ENCODE measurements around the gene OXSR1.
A peak's percentile ranks its signal among the peaks of the same experiment; 100 is the strongest.

OXSR1 gene

DNA sequence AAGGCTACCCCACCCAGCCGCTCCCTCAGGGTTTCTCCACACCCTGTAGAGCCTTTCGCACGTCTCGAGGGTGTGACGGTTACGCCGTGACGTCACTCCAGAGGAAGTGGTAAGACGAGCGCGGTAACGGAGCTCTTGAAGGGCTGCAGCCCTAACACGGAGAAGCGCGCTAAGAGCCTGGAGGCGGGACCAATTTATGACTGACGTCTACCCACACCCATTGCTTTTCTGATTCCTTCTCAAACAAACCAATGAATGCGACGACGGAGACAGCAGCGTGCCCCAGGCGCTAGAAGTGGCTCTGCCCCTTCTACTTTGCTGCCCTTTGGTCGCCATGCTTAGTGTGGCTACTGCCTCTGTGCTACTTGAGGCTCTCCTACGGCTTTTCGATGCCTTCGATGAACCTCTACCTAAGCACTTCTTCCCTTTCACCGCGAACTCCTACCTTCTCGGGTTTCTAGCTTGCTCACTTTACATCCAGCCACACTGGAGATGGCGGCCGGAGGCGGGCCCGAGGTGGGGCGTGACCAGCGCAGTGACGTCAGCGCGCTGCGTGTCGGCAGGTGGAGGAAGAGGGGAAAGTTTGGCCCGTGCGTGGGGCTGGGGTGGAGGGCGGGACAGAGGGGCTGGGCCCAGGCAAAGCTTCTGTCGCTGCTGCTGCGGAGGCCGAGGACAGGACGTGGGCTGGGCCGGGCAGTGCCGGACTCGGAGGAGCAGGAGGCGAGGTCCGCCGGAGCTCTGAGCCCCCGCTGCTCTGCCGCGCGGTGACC, at the start of gene OXSR1:
Gene OXSR1 (plus strand): TSS at position 586 of the 770 bp plus-strand sequence. CDS start 340 bp downstream, outside the sequence.
- DNase-seq (ENCODE audit: low read depth), result peak; percentile 91

DNA sequence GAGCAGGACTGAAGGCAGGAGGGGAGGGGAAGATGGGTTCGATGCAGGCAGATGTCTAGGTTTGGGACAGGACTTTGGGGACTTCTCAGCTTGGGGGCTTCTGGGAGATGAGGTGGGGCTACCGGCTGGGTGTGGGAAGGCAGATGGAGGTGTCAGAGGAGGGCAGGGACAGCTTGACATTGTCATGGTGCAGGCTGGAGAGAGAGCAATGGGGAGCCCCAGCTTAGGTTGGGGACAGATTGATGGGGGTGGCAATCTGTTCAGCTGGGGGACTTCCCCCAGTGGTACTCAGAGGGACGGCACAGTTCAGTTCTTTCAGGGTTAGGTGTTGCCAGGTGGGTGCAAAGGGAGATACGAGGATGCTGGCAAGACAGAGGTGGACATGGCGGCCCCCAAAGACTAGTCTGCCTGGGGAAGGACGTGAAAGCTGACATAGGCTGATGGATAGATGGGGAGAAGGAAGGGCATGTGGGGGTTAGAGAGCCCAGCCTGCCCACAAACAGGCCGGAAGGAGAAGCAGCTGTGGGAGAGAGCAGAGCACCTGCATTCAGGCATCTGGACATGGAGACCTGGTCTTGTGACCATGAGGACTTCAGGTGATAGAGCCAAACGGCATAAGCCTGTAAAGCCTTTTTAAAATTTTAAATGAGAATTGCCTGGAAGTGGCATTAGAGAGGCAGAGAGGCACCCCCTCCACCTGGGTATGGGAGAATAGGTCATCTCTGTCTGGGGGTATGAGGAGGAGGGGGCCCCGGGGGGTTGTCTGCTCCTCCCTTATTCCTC, 49.5 kb upstream of the OXSR1 start:
- no peak for DNase-seq (ENCODE audit: low read depth)

DNA sequence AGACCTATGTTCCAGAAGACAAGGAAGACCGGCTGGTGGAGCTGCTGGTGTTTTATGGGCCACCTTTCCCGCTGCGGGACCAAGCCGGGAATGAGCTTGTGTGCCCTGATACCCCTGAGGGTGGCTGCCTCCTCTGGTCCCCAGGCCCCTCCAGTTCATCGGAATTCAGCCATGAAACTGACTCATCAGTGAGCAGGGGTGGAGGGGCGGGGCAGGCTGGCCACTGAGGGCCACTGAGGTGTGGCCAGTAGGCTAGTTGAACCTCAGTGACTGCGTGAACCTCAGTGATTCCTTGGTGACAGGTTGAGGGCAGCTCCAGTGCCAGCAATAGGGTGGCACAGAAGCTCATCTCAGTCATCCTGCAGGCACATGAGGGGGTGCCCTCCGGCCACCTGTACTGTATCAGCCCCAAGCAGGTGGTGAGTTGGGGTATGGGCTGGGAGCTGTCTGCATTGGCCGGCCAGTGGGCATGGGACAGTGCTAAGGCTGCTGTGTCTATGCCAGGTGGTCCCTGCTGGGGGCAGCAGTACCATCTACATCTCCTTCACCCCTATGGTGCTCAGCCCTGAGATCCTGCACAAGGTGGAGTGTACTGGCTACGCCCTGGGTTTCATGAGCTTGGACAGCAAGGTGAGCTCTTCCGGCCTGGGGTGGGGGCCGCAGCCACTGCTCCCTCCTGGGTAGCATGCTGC, 48.7 kb upstream of the OXSR1 start:
- DNase-seq (ENCODE audit: low read depth), result no peak

DNA sequence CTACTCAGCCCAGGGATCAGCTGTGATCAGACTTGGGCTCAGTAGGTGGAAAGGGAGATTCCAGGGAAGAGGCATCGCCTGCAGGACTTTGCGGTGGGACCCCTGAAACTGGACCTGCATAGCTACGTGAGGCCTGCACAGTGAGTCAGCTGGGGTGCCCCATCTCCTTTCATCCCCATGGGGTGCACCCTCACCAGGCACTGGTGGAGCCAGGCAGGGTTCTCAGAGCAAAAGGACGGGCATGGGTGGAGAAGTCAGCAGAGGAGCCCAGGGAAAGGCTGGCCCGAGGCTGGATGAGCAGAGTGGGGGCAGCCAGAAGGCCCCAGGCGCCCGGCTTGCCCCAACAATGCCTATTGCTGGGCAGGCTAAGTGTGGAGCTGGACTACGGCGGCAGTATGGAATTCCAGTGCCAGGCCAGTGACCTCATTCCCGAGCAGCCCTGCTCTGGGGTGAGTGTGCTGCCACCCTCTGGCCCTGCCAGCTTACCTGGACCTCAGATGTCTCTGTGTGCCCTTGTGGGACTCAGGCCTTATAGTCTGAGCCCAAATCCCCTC, 48.1 kb upstream of the OXSR1 start:
- no peak for DNase-seq (ENCODE audit: low read depth)

DNA sequence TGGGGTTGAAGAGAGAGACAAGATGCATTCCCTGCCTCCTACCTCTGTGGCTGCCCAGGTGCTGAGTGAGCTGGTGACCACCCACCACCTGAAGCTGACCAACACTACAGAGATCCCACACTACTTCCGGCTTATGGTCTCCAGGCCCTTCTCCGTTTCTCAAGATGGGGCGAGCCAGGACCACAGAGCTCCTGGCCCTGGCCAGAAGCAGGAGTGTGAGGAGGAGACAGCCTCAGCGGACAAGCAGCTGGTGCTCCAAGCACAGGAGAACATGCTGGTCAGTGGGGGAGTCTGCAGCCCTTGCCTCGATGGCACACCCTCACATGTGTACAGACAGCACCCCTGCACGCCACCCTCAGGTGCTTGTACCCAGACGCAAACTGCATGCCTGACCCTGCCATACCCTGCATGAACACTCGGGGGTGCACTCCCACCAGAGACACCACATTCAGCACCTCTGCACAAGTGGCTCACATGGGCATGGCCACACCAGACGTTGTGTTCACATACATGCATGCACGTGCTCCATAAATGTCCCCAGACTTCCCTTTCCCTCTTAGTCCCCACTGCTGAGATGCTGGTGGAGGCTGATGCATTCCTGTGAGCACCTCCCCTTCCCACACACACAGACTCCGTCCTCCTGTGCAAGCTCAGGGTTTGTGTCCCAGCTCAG, 47.5 kb upstream of the OXSR1 start:
- peak; percentile 32 for DNase-seq (ENCODE audit: low read depth)

DNA sequence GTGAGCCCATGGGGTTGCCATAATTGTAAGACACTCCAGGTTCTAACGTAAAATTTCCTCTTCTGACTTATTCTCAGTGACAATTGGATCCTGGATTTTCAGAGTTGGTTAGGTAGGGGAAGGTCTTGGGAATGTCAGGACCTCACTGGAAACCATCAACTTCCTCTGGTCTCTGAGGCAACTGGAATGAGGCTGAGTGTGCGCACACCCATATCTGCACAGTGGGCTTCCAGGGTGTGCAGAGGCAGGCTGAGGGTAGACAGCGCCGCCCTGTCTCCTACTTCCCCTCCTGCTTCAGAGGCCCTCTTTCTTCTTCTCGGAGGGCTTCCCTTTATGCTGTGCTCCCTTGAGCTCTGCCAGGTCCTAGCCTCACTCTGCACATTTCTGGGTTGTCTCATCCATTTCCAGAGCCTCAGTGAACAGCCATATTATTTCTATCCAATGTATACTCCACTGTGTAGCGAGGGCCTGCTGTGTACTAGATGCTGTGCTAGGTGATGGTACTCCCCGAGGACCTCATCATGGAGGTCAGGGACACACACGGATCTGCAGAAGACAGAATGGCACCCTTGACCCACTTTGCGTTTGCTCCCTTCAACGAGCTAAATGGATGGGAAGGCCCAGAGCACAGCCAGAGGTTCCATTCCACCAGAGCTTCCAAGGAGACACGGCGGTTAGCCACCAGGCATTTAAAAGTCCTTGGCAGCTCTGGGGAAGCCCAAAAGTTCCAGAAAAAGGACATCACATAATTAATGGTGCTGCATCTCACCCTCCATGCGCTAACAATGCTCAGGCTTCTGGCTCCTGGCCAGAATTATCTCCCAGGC, 46.7 kb upstream of the OXSR1 start:
- no peak for DNase-seq (ENCODE audit: low read depth)

DNA sequence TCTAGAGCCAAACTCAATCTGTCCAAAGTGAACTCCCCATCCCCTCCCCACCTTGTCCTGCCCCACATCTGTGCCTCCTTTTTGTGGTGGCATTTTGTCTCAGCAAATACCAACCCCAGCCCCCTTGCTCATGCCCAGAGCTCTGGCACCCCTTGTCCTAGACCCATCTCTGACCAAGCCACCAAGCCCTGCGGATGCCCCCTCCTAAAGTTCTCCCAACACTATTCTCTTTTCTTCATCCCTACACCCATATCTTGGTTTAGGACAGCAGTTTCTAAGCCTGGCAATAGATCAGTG, 46.1 kb upstream of the OXSR1 start:
- DNase-seq (ENCODE audit: low read depth), result no peak

DNA sequence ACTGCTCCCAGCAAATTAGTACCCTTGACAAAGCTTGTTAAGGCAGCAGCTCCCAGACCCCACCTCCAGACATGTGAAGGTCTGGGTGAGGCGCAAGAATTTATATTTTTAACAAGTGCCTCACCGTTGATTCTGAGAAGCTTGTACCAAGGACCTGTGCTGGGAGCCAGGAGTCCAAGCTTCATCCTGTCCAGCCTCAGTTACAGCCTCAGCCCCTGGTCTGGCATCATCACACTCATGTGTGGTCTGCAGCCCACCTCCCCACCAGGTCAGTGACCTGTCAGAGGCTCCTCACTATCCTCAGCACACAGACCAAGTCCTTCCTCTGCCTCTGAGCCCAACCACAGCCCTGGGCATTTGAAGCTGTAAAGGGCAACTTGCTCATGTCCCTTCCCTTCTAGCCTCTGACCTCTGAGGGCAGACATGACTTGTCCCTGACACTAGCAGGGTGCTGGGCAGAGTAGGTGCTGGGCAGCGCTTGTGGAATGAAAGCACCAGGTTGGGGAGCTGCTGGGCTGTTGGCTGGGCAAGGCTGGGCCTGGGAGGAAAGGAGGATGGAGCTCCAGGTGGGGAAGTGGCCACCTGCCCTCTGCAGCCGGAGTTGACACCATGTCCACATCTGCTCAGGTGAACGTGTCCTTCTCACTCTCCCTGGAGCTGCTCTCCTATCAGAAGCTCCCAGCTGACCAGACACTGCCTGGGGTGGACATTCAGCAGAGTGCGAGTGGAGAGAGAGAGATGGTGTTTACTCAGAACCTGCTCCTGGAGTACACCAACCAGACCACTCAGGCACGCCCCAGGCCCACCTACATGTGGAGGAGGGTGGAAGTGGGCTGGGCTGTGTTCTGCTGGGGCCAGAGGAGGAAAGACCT, 45.3 kb upstream of the OXSR1 start:
- no peak for DNase-seq (ENCODE audit: low read depth)

DNA sequence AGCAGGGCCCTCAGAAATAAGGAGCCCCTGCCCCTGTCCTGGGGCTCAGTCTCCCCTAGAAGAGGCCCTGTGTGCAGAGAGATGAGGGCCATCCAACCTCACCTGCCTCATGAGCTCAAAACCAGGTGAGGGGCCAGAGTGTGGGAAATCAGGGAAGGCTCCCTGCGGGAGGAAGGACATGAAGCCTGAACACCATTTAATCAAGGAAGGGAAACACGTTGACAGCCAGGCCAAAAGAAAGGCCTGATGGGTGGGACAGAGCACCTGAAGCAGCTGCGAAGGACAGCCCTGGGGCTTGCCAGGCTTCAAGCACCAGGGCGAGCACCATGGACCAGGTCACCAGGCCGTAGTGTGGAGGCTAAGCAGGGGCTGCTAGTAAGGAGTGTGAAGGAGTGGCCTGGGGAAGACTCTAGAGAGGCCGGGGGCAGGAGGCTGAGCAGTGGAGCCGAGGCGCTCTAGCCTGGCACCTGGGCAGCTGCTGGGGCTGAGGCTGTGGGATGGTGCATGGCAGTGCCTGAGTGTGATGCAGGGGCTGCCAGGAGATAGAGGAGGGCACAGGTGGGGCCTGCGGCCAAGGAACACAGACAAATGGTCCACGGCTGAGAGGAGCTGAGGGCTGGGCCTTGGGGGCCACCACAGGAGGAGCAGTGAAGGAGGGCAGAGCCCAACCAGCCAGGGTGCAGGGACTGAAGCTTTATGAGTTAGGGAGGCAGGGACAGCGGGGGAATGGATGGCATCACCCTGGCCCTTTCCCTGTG, 44.5 kb upstream of the OXSR1 start:
- DNase-seq (ENCODE audit: low read depth), result no peak

DNA sequence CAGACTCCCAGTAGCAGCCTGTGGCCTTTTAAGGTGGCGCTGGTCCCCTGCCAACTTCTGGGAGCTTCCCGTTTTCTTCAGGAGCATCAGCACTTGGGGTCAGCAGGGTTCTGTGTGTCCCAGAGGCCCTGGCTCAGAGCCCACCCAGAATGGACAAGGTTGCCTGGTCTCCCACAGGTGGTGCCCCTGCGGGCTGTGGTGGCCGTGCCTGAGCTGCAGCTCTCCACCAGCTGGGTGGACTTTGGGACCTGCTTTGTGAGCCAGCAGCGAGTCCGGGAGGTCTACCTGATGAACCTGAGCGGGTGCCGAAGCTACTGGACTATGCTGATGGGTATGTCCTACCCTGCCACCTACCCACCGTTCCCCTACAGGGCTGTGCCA, 43.9 kb upstream of the OXSR1 start:
- no peak for DNase-seq (ENCODE audit: low read depth)

DNA sequence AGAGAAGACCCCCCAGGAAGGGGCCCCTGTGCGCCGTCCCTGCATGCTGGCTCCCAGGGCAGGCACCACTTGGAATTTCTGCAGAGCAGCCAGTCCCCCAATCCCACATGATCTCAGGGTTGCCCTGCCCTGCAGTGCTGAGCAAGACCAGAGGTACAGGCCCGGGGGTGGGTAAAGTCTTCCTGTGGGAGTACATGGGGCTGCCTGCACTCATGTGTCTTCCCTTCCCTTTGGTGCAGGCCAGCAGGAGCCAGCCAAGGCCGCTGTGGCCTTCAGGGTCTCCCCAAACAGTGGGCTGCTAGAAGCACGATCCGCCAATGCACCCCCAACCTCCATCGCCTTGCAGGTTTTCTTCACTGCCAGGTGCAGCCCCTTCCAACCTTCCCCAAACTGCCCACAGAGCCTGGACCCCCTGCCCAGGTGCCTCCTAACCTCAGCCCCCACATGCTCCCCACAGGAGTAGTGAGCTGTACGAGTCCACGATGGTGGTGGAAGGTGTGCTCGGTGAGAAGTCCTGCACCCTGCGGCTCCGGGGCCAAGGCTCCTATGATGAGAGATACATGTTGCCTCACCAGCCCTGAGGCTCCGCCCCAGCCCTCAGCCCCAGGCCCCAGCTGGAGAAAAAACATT, 43.4 kb upstream of the OXSR1 start:
- no peak for DNase-seq (ENCODE audit: low read depth)

DNA sequence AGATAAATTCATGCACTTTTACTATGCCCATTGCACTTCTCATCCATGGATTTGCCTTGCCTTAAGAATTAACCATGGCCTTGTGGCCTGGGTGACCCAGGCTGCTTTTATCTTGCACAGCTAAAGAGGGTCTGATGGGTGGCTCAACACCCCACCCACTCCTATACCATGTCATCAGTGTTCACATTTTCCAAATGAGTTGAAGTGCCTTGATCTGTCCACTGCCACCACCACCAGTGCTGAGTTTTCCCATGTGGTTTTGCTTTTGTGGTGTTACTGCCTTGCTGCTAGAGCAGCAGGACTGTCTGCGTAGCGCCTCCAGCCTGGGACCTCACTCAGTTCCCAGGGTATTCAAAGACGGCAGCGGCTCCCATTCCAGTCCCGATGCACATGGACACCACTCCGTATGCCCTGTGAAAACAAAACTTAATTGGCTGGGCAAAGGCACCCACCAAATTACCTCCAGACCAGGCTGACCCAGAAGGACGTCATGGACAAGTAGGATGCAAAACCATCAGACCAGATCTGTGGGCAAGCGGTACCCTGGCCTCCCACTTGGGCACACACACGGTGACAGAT, 42.5 kb upstream of the OXSR1 start:
- no peak for DNase-seq (ENCODE audit: low read depth)

DNA sequence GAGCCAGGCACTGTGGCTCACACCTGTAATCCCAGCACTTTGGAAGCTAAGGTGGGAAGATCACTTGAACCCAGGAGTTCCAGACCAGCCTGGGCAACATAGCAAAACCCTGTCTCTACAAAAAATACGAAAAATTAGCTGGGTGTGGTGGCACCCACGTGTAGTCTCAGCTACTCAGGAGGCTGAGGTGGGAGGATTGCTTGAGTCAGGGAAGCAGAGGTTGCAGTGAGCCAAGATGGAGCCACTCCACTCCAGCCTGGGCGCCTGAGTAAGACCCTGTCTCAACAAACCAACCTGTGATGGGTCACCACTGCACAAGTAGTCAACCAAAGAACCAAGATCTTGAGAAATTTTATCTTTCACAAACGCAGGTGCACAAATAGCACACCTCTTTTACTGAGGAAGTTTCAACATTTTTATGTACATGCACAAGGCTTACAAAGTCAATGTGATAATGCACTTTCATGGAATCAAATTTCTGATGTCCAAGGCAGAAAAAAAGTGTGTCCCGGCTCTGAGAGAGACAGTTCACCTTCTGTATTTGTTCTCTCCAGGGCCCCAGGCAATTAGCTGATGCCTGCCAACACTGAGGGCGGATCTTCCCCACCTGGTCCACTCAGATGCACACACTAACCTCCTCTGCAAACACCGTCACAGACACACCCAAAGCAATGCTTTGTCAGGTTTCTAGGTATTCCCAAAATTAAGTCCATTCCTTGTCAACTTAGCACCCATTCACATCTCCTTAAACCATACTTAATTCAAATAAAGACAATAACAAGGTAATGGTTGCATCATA, 40.8 kb upstream of the OXSR1 start:
- no peak for DNase-seq (ENCODE audit: low read depth)

DNA sequence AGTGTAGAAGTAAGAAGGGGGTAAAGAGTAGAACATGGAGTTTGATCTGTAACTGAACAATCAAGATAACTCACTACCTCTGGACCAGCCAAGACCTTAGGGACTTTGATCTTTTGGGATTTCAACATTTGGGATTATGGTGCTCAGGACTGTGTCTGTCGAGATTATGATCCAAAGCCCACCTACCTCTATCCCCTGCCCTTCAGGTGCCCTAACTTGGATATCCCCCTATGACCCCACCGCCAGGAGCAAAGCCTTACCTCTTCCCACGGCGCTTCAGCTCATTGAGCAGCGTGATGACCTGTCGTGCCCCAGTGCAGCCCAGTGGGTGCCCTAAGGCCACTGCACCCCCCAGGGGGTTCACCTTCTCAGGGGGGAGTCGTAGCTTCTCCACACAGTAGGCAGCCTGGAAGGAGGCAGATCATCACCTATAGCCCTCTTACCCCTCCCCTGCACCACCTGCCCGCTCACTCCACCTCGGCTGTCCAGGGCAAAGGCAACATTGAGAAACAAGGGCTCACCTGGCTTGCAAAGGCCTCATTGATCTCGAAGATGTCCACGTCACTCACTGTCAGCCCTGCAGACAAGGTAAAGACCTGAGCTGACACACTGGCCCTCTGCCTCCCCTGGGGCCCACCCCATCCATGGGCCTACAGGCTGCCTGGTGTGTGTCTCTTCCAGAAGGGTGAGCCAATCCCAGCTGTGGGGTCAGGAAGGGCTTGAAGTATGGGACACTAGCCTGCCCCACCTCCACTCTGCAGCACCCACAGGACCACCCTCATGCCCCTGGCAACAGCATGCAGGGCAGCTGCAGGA, 39.8 kb upstream of the OXSR1 start:
- no peak for DNase-seq (ENCODE audit: low read depth)

DNA sequence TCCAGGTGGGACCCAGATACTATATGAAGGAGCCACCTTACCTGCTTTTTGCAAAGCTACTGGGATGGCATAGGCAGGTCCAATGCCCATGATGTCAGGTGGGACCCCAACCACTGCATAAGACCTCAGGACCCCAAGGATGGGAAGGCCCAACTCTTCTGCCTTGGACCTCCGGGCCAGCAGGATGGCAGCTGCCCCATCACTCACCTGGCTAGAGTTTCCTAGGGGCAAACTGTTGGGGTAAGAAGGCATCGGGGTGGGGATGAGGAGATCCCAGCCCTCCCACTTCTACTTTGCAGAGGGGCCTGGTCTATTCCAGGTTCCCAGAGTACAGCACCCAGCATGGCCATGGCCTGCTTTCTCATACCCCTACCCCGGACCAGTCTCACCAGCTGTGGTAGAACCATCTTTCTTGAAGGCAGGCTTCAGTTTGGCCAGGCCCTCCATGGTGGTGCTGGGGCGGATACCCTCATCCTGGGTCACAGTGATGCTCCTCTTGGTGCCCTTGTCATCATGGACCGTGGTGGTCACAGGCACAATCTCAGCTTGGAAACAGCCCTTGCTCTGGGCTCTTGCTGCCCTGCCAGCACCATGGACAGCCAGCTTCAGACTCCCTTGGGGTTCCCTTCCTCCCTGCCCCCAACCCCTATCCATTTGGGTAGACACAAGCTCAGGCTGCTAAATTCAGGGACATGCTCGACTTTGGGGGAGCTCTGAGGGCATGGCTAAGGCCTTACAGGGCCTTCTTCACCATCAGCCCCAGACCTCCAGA, 39.0 kb upstream of the OXSR1 start:
- DNase-seq (ENCODE audit: low read depth), result no peak

DNA sequence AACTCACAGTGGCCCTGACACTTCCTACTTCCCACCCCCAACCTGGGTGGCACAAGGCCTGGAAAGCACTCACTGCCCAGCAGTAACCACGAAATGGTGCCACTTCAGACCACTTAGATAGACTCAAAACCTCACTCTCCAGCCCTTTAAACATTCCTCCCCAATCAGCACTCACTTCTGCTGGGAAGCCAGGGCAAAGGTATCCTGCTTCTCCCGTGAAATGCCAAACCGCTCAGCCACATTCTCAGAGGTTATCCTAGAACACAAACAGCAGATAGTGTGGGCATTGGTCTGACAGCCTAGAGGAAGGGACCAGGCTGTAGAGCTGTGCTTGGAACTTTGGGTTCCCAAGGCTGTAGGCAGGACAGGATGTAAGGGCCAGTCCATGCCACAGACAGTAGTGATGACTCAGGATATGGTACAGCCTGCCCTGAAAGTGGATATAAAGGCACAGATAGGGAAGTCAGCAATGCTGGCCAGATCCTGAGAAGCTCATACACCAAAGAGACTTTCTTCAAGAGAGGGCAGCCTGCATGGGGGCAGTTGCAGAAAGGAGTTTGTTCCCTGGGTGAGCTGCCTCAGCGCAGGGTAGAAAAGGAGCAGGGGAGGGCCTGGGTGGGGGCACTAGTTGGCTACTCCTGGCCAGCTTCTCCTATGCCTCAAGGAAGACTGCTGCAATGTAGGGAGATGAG, 37.6 kb upstream of the OXSR1 start:
- DNase-seq (ENCODE audit: low read depth), result no peak
